Large intestine (tissue), 3 donors: Measurements from ENCODE around the gene TWSG1. TPM values are rescaled to one million over a fixed set of nuclear protein-coding genes. Genes with fewer than 3 reads are reported as not detected.
"Not testable (repeated sequence)": the region's sequence is repeated elsewhere in the genome, so short reads cannot be mapped to it uniquely, and the experiment has no call there.

Source experiments
- DNase-seq, 2 donors: peaks; one replicate each; pipeline versions ENCODE4 v3.0.0 to v3.0.0-alpha.2; 2013
- H3K27ac ChIP-seq: one replicate; pipeline ENCODE4 v1.5.1; 2013; ENCODE audit warnings: low read length
- H3K27me3 ChIP-seq: 2 replicates; pipeline ENCODE4 v1.6.1; 2013; ENCODE audit warnings: low read length; ENCODE audit not compliant: control insufficient read depth, insufficient read depth
- H3K36me3 ChIP-seq: 2 replicates; pipeline ENCODE4 v1.6.1; 2013; ENCODE audit warnings: low read length; ENCODE audit not compliant: control insufficient read depth, insufficient read depth
- H3K4me1 ChIP-seq: one replicate; pipeline ENCODE4 v1.6.1; 2013; ENCODE audit warnings: low read length; ENCODE audit not compliant: control insufficient read depth, insufficient read depth
- H3K4me3 ChIP-seq: one replicate; pipeline ENCODE4 v1.5.1; 2013; ENCODE audit warnings: low read length
- H3K9me3 ChIP-seq: one replicate; pipeline ENCODE4 v1.6.1; 2013; ENCODE audit warnings: mild to moderate bottlenecking, low read depth, low read length, moderate library complexity; ENCODE audit not compliant: control insufficient read depth
- WGBS: methylation state at CpG from one replicate; pipeline ENCODE4 v1.1.5; 2013; ENCODE audit warnings: low lambda C conversion rate; ENCODE audit not compliant: insufficient coverage; 5-methylcytosine and 5-hydroxymethylcytosine counted together
- polyA plus RNA-seq: library from polyadenylated mRNA; unstranded; fragments of 120-200 nt; gene quantifications from one replicate; pipeline ENCODE4 v1.2.1, GENCODE V29; 2013

Gene TWSG1
- polyA plus RNA-seq, 1 donor = 28.9 TPM

DNA sequence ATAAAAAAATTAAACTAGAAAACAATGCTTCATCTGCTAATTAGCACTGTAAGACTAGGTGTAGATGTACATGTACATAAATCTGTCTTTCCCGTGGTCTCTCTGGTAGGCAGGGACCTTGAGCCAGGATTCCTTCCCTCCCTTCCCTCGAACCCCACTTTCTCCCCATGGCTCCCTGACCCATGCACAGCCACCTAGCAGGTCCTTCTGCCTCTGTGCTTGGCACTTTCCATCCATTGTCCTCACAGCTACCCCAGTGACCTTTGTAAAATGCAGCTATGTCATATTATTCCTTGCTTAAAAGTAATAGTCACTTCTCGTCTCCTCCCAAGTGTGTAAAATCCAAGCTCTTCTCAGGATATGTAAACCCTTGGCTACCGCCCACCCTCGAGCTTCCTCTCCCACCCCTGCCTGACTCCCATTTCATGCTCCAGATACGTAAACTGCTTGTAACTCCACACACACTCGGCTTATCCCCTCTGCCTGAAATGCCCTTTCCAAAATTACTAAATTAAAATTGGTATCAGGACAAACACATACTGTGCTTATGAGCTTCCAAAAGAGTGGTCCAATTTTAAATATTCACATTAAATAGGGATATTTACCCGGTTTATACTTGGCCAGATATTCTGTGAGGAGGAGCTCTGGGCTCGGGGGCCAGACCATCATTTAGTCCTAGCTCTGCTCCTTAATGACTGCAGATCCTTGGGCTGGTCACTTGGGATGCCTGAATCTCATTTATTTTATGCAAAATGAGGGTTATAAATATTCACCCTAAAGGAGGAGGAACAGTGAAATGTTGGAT, 86.7 kb downstream of the TWSG1 start:
- H3K4me3 ChIP-seq = no peak overlapping the region
- H3K36me3 ChIP-seq = no peaks in the 10 kb centered on the region
- WGBS = 100% methylated on average over 1 of the region's 9 CpGs
- H3K27ac ChIP-seq = no peak overlapping the region
- H3K27me3 ChIP-seq = no peaks in the 10 kb centered on the region
- DNase-seq = no peak
- peaks cover 5% of the 10 kb centered on the region for H3K4me1 ChIP-seq
- no peaks in the 10 kb centered on the region for H3K9me3 ChIP-seq

DNA sequence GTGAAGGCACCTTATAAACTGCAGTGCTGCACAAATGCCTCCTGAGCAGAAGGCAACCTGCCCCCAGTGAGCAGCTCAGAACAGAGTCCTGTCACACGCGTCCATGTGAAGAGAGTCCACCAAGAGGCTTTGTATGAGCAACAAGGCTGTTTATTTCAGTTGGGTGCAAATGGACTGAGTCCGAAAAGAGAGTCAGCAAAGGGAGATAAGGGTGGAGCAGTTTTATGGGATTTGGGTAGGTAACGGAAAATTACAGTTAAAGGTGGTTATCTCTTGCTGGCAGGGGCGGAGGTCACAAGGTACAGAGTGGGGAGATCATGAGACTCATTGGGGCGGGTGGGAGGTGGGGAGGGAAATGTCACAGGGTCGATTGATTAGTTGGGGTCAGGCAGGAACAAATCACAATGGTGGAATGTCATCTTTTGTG, 87.3 kb downstream of the TWSG1 start:
- WGBS = 92% methylated on average over 2 of the region's 7 CpGs
- no peak overlapping the region for H3K4me3 ChIP-seq
- no peaks in the 10 kb centered on the region for H3K9me3 ChIP-seq
- no peak for DNase-seq
- H3K4me1 ChIP-seq = peaks cover 5% of the 10 kb centered on the region
- no peaks in the 10 kb centered on the region for H3K27me3 ChIP-seq
- no peaks in the 10 kb centered on the region for H3K36me3 ChIP-seq
- no peak overlapping the region for H3K27ac ChIP-seq

DNA sequence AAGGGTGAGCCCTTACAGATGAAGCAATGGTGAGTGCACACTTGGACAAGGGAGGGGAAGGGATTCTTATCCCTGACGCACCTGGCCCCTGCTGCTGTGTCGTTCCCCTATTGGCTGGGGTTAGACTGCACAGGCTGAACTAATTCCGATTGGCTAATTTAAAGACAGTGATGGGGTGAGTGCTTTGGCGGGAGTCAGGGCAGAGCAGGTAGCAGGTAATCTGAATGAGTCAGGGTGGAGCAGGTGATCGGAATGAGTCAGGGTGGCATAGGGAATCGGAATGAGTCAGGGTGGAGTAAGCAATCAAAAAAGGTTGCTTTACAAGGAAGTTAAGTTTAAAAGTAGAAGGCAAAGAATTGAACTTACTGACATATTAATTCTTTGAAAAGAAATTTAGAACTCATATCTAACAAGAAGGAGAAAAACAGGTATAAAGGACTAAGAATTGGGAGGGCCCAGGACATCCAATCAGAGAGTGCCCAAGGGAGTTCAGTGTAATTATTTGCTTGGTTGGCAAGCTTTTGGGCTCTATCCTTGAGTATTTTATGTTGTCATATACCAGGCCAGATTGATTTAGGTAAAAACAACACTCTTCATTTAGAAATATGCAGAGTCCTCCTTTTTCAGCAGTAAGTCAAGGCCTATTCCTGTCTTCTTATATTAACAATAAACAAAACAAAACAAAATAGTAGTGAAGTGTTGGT, 88.4 kb downstream of the TWSG1 start:
- Histone ChIP-seq H3K4me3 (no peak overlapping the region), H3K27me3 (no peaks in the 10 kb centered on the region), H3K9me3 (no peaks in the 10 kb centered on the region), H3K27ac (no peak overlapping the region), H3K36me3 (no peaks in the 10 kb centered on the region), H3K4me1 (no peaks in the 10 kb centered on the region)
- DNase-seq = no peak
- WGBS = 96% methylated on average over 4 of the region's 6 CpGs

DNA sequence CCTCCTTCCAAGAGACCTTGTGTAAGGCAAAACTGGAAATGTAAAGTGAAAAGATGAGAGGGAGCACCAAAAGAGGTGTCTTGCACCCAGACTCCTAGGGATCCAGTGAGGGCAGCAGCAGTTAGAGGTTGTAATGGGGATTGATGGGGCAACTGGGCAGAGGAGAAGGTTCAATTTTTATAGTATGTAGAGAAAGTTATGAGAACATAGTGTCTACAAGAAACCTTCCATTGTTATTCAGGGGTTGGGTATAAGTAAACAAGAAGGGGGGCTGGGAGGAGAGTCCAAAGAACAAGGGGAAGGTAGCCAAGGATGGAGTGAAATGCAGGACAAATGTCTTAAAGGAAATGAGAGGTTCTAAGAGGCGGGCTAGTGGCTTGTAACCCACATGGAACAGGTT, 89.1 kb downstream of the TWSG1 start:
- not testable (repeated sequence) for DNase-seq, H3K36me3 ChIP-seq, H3K27ac ChIP-seq, H3K27me3 ChIP-seq, H3K9me3 ChIP-seq, H3K4me1 ChIP-seq, H3K4me3 ChIP-seq
- 80% methylated on average over 1 of the region's 1 CpG for WGBS

DNA sequence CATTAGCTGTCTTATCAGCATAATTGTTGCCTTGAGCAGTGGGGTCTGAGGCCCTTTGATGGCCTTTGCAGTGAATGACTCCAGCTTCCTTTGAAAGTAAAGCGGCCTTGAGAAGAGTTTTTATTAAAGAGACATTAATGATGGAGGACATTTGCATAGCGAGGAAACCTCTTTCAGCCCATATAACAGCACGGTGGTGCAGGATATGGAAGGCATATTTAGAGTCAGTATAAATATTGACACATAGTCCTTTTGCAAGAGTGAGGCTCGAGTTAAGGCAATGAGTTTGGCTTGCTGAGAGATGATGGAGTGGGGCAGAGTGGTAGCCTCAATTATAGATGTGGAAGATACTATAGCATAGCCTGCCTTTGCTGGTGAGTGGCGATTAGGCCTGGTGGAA, 89.7 kb downstream of the TWSG1 start:
- H3K4me3 ChIP-seq, H3K27ac ChIP-seq, H3K36me3 ChIP-seq, DNase-seq, H3K27me3 ChIP-seq, H3K9me3 ChIP-seq, H3K4me1 ChIP-seq: not testable (repeated sequence)
- WGBS = 50% methylated on average over 1 of the region's 5 CpGs

DNA sequence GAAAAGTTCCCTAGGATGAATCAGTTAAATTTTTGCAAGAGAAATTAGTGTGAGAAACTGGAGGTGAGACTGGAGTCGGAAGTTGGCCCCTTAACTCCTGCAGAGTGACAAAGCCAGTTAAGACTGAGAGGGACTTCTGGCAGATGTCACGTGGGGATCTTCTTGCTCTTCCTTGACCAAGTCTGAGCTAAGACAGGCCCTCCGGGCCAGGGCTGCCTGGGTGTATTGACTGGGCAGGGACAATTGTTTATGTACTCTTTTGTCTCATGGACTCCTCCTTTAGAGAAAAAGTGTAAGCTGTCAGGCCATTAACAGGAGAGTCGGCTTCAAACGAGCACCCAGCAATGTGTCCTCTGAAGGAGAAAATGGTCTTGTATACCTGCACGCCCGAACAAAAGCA, 92.2 kb downstream of the TWSG1 start:
- Histone ChIP-seq H3K4me1 (no peaks in the 10 kb centered on the region), H3K9me3 (no peaks in the 10 kb centered on the region), H3K27me3 (no peaks in the 10 kb centered on the region), H3K36me3 (no peaks in the 10 kb centered on the region), H3K4me3 (no peak overlapping the region), H3K27ac (no peak overlapping the region)
- no CpG with 5 or more reads among the region's 7 CpGs for WGBS
- no peak for DNase-seq

DNA sequence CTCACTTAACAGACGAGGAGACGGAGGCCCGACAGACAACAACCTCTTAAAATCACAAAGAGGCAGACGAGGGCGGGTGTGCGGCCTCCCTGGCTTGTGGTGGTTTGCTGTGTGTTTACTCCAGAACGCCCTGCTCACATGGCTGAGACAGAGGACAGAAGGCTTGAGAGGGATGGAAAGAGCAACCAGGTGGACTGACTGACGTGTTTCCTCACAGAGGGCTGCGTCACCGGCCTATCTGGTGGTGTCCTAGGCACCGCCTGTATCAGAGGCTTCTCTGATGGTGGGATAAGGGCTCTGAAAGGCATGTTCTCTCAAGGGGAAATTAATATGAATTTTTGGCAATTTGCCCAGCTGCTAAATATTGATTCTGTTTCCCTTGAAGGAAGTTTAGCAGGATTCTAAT, 93.7 kb downstream of the TWSG1 start:
- no peak overlapping the region for H3K27ac ChIP-seq
- no peaks in the 10 kb centered on the region for H3K36me3 ChIP-seq
- DNase-seq = no peak
- no CpG with 5 or more reads among the region's 11 CpGs for WGBS
- no peaks in the 10 kb centered on the region for H3K27me3 ChIP-seq
- no peak overlapping the region for H3K4me3 ChIP-seq
- no peaks in the 10 kb centered on the region for H3K9me3 ChIP-seq
- no peaks in the 10 kb centered on the region for H3K4me1 ChIP-seq

DNA sequence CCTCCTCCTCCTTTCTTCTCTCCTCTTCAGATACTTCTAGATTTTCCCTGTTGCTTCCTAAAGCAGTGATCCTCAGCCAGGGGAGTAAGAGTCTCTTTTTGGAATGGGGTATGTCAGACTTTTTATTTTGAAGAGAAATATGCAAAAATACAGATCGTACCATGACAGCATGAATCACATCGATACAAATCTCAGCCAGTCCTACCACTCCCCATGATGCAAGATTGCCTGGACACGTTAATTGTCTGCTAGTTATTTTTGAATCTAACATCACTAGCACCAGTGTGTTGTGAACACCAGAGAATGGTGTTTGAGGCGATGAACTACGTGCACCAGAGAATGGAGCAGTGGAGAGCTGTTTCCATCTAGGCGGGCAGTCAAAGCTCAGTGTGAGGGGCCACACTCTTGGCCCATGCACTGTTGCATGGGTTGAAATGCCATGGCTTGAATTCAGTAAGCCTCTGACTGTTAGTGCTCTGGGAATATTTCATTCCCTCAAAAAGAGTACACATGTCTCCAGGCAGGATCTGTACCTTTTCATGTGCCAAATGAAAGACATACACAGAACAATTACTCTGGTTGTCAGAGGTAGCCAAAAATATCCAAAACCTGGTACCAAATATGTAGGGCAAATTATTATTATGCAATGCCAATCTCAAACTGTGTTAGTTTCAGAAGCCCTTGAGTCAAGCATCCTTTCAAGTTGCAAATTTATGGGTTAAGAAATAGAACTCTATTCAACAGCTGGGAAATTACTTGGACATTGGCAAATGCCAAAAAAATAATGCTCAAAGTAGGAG, 94.5 kb downstream of the TWSG1 start:
- Histone ChIP-seq H3K27me3 (no peaks in the 10 kb centered on the region), H3K4me3 (no peak overlapping the region), H3K4me1 (peaks cover under 1% of the 10 kb centered on the region), H3K36me3 (no peaks in the 10 kb centered on the region), H3K9me3 (no peaks in the 10 kb centered on the region), H3K27ac (no peak overlapping the region)
- WGBS = no CpG with 5 or more reads among the region's 6 CpGs
- DNase-seq = no peak

DNA sequence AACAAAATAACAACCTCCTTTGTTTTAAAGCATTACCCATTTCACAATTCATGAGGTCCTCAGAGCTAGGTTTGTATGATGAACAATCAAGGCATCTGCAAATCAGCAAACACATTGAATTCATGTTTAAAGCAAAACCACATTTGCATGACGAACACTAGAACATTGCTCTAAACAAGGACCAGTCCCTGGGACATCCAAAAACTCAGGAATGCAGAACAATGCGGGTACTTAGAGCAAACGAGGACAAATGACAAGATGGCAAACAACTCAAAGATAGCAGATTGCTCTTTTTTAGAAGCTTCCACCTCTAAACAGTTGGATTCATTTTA, 95.1 kb downstream of the TWSG1 start:
- no CpG with 5 or more reads among the region's 3 CpGs for WGBS
- Histone ChIP-seq H3K9me3 (peaks cover 2% of the 10 kb centered on the region), H3K4me3 (no peak overlapping the region), H3K36me3 (no peaks in the 10 kb centered on the region), H3K27me3 (no peaks in the 10 kb centered on the region), H3K27ac (no peak overlapping the region), H3K4me1 (peaks cover 5% of the 10 kb centered on the region)
- DNase-seq = no peak

DNA sequence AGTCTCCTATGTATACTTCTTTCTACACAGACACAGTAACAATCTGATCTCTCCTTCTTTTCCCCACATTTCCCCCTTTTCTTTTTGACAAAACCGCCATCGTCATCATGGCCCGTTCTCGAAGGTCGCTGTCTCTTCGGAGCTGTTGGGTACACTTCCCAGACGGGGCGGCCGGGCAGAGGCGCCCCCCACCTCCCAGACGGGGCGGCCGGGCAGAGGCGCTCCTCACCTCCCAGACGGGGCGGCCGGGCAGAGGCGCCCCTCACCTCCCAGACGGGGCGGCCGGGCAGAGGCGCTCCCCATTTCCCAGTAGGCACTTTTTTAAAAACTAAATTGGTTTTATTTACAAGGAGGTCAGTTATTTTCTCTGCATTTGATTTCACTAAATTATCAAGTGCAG, 95.7 kb downstream of the TWSG1 start:
- H3K27me3 ChIP-seq, H3K9me3 ChIP-seq, H3K36me3 ChIP-seq, H3K27ac ChIP-seq, DNase-seq, H3K4me1 ChIP-seq, H3K4me3 ChIP-seq: not testable (repeated sequence)
- WGBS = no CpG with 5 or more reads among the region's 22 CpGs
